Activated naive CD4-positive, alpha-beta T cell treated with anti-CD3 and anti-CD28 coated beads, Interleukin-2, amount 50 U/mL, for 24 hours (primary cell): ENCODE data around the gene CDCA5.

Experiments
- H3K27ac Mint-ChIP-seq: one replicate; pipeline ENCODE4 v1.8.0; 2021; ENCODE audit warnings: mild to moderate bottlenecking, mixed read lengths
- H3K27me3 Mint-ChIP-seq: one replicate; pipeline ENCODE4 v1.8.0; 2021; ENCODE audit warnings: mixed read lengths
- H3K36me3 Mint-ChIP-seq: one replicate; pipeline ENCODE4 v1.8.0; 2021; ENCODE audit warnings: mixed read lengths
- H3K4me1 Mint-ChIP-seq: one replicate; pipeline ENCODE4 v1.8.0; 2021; ENCODE audit warnings: mixed read lengths
- H3K4me3 Mint-ChIP-seq: one replicate; pipeline ENCODE4 v1.8.0; 2021; ENCODE audit warnings: mild to moderate bottlenecking, mixed read lengths
- H3K9me3 Mint-ChIP-seq: one replicate; pipeline ENCODE4 v1.8.0; 2021; ENCODE audit warnings: mixed read lengths

Gene CDCA5

GRCh38 chr11:65112546-65113360 lies 28.9 kb upstream of the CDCA5 start:
- Mint-ChIP-seq H3K4me3 (peak overlapping the region; percentile 87), H3K4me1 (peaks cover 45% of the 10 kb centered on the region), H3K27ac (peak overlapping the region; percentile 84), H3K36me3 (peaks cover 5% of the 10 kb centered on the region), H3K27me3 (no peaks in the 10 kb centered on the region), H3K9me3 (no peaks in the 10 kb centered on the region)

GRCh38 chr11:65111744-65112545 lies 28.1 kb upstream of the CDCA5 start, which contains the start of gene TM7SF2:
Gene TM7SF2, plus strand, starts transcription at chr11:65111872. Its CDS starts 144 bp downstream, at chr11:65112016.
- H3K27me3 Mint-ChIP-seq: no peaks in the 10 kb centered on the region
- H3K36me3 Mint-ChIP-seq: peaks cover 5% of the 10 kb centered on the region
- peak within 1 kb of the TSS; percentile 59 for H3K27ac Mint-ChIP-seq
- peaks cover 44% of the 10 kb centered on the region for H3K4me1 Mint-ChIP-seq
- no peaks in the 10 kb centered on the region for H3K9me3 Mint-ChIP-seq
- H3K4me3 Mint-ChIP-seq: peak within 1 kb of the TSS; percentile 87

DNA sequence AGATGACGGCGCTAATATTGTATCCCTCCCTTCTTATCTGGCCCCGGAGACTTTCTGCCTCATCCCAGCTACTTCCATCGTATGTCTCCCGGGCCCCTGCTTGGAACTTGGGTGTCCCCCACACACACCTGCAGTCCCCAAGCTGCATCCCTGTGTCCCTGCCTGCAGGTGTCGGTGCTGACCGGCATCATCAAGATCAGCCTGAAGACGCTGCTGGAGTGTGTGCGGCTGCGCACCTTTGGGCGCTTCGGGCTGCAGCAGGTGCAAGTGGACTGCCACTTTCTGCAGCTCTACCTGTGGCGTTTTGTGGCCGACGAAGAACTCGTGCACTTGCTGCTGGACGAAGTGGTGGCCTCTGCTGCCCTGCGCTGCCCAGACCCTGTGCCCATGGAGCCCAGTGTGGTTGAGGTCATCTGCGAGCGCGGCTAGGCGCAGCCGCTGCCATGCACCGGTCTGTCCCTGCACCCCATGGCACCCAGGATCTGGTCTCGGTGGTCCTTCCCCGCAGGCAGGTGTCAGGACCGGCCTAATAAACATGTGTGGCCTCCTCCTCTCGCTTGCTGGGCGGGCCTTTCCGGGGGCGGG lies 27.4 kb upstream of the CDCA5 start:
- Mint-ChIP-seq H3K4me1 (peaks cover 48% of the 10 kb centered on the region), H3K4me3 (peak overlapping the region; percentile 87), H3K27ac (no peak overlapping the region), H3K9me3 (no peaks in the 10 kb centered on the region), H3K27me3 (no peaks in the 10 kb centered on the region), H3K36me3 (peaks cover 4% of the 10 kb centered on the region)

GRCh38 chr11:65110354-65110861 lies 26.6 kb upstream of the CDCA5 start:
- H3K36me3 Mint-ChIP-seq: peaks cover 4% of the 10 kb centered on the region
- H3K4me3 Mint-ChIP-seq: peak overlapping the region; percentile 33
- no peaks in the 10 kb centered on the region for H3K27me3 Mint-ChIP-seq
- peaks cover 41% of the 10 kb centered on the region for H3K4me1 Mint-ChIP-seq
- peak overlapping the region; percentile 55 for H3K27ac Mint-ChIP-seq
- no peaks in the 10 kb centered on the region for H3K9me3 Mint-ChIP-seq

GRCh38 chr11:65109231-65110198 lies 25.7 kb upstream of the CDCA5 start:
- H3K36me3 Mint-ChIP-seq: peaks cover 4% of the 10 kb centered on the region
- no peak overlapping the region for H3K27ac Mint-ChIP-seq
- H3K27me3 Mint-ChIP-seq: no peaks in the 10 kb centered on the region
- H3K4me1 Mint-ChIP-seq: peaks cover 43% of the 10 kb centered on the region
- H3K4me3 Mint-ChIP-seq: no peak overlapping the region
- no peaks in the 10 kb centered on the region for H3K9me3 Mint-ChIP-seq

GRCh38 chr11:65108469-65109123 lies 24.8 kb upstream of the CDCA5 start:
- no peaks in the 10 kb centered on the region for H3K27me3 Mint-ChIP-seq
- no peaks in the 10 kb centered on the region for H3K9me3 Mint-ChIP-seq
- H3K4me1 Mint-ChIP-seq: peaks cover 41% of the 10 kb centered on the region
- H3K27ac Mint-ChIP-seq: no peak overlapping the region
- peaks cover 2% of the 10 kb centered on the region for H3K36me3 Mint-ChIP-seq
- no peak overlapping the region for H3K4me3 Mint-ChIP-seq

DNA sequence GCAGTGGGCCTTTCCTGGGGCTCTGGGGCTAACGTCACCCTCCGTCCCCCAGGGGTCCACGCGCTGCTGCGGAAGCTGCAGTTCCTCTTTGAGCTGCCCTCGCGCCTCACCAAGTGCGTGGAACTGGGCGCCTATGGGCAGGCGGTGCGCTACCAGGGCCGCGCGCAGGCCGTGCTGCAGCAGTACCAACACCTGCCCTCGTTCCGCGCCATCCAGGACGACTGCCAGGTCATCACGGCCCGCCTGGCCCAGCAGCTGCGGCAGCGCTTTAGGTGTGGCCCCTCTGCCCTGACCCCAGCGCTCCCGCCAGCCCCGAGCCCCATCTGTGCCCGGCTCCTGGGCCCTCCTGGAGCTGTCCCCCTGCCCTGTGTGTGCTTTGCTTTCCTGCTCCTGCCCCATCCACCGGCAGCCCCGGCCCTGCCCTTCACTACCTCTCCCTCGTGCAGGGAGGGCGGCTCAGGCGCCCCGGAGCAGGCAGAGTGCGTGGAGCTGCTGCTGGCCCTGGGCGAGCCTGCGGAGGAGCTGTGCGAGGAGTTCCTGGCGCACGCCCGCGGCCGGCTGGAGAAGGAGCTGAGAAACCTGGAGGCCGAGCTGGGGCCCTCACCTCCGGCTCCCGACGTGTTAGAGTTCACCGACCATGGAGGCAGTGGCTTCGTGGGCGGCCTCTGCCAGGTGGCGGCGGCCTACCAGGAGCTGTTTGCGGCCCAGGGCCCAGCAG lies 24.1 kb upstream of the CDCA5 start:
- H3K9me3 Mint-ChIP-seq: no peaks in the 10 kb centered on the region
- H3K4me1 Mint-ChIP-seq: peaks cover 41% of the 10 kb centered on the region
- no peaks in the 10 kb centered on the region for H3K27me3 Mint-ChIP-seq
- H3K27ac Mint-ChIP-seq: no peak overlapping the region
- H3K4me3 Mint-ChIP-seq: no peak overlapping the region
- H3K36me3 Mint-ChIP-seq: peaks cover 2% of the 10 kb centered on the region

GRCh38 chr11:65107078-65107477 lies 23.2 kb upstream of the CDCA5 start:
- no peak overlapping the region for H3K27ac Mint-ChIP-seq
- H3K4me3 Mint-ChIP-seq: no peak overlapping the region
- H3K4me1 Mint-ChIP-seq: peaks cover 41% of the 10 kb centered on the region
- H3K9me3 Mint-ChIP-seq: no peaks in the 10 kb centered on the region
- H3K36me3 Mint-ChIP-seq: peaks cover 2% of the 10 kb centered on the region
- no peaks in the 10 kb centered on the region for H3K27me3 Mint-ChIP-seq

GRCh38 chr11:65104628-65105027 lies 20.8 kb upstream of the CDCA5 start:
- no peaks in the 10 kb centered on the region for H3K9me3 Mint-ChIP-seq
- peaks cover 2% of the 10 kb centered on the region for H3K36me3 Mint-ChIP-seq
- H3K27ac Mint-ChIP-seq: no peak overlapping the region
- H3K27me3 Mint-ChIP-seq: no peaks in the 10 kb centered on the region
- H3K4me3 Mint-ChIP-seq: no peak overlapping the region
- peaks cover 21% of the 10 kb centered on the region for H3K4me1 Mint-ChIP-seq

- H3K9me3 Mint-ChIP-seq: no peaks in the 10 kb centered on the region
- H3K4me3 Mint-ChIP-seq: no peak overlapping the region
- H3K36me3 Mint-ChIP-seq: peaks cover 2% of the 10 kb centered on the region
- H3K4me1 Mint-ChIP-seq: peaks cover 26% of the 10 kb centered on the region
- H3K27ac Mint-ChIP-seq: no peak overlapping the region
- no peaks in the 10 kb centered on the region for H3K27me3 Mint-ChIP-seq
Measured at GRCh38 chr11:65103476-65103875, 19.6 kb upstream of the CDCA5 start.

DNA sequence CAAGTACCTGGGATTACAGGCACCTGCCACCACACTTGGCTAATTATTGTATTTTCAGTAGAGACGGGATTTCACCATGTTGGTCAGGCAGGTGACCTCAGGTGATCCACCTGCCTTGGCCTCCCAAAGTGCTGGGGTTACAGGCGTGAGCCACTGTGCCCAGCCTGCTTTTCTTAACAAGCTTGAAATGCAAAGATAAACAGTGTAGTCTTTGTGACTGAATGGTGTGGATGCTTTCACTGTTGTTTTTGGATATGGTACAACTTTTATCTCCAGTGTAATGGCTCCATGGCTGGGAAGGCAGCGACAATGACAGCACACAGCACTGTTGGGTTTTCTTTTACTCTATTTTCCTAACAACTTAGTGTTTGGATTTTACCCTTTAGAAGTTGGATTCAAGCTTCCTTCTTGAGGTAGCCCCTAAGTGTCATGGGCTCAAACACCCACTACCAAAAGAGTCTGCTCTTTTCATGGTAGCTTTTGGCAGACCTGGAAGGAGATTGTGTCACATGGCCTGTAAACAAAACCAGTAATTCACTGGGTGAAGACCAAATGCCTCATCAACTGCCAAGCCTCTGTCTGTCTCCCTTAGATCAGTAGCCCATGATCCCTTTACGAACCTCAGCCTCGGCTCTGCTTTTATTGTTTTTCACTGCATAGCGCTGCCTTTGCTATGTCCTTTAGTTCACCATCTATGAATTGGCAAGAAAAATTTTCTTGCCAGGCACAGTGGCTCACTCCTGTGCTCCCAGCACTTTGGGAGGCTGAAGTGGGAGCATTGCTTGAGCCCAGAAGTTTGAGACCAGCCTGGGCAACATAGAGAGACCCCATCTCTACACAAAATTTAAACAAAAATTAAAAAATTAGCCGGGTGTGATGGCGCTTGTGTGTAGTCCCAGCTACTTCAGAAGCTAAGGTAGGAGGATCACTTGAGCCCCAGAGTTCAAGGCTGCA lies 18.6 kb upstream of the CDCA5 start:
- Mint-ChIP-seq H3K27ac (no peak overlapping the region), H3K4me3 (no peak overlapping the region), H3K4me1 (peaks cover 31% of the 10 kb centered on the region), H3K27me3 (no peaks in the 10 kb centered on the region), H3K9me3 (no peaks in the 10 kb centered on the region), H3K36me3 (peaks cover 2% of the 10 kb centered on the region)

GRCh38 chr11:65100674-65101350 lies 17.0 kb upstream of the CDCA5 start:
- Mint-ChIP-seq H3K27ac (no peak overlapping the region), H3K36me3 (no peaks in the 10 kb centered on the region), H3K9me3 (no peaks in the 10 kb centered on the region), H3K4me1 (peaks cover 29% of the 10 kb centered on the region), H3K4me3 (no peak overlapping the region), H3K27me3 (no peaks in the 10 kb centered on the region)
